NCI-H82 treated with DMSO at 0.1 percent for 48 hours (cell line): Measurements from ENCODE around the gene PAX3.

ENCODE experiments used
- DNase-seq: peaks from one replicate; lab custom pipeline; 2025; ENCODE audit not compliant: unreplicated experiment; lab: John Stamatoyannopoulos, UW

PAX3 gene

DNA sequence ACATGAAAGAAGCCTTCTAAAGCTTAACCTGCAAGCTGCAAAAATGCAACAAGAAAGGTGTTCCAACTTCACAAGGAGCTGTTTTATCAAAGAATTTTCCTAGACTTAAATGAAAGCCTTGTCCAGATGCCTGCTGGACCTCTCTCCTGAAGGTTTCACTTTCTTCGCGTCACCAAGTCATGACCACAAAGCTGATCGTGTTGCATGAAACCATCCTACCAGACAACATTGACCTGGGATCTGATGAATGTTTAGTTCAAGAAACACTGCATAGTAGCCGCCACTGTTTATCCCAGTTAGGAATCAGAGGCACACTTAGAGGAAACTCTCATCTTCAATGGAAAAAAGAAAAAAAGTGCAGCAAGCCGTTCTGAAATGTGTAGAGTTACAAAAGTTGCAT lies 26.9 kb downstream of the PAX3 start:
- DNase-seq = no peak

- DNase-seq = no peak
Measured at GRCh38 chr2:222270396-222270795, 28.4 kb downstream of the PAX3 start.

DNA sequence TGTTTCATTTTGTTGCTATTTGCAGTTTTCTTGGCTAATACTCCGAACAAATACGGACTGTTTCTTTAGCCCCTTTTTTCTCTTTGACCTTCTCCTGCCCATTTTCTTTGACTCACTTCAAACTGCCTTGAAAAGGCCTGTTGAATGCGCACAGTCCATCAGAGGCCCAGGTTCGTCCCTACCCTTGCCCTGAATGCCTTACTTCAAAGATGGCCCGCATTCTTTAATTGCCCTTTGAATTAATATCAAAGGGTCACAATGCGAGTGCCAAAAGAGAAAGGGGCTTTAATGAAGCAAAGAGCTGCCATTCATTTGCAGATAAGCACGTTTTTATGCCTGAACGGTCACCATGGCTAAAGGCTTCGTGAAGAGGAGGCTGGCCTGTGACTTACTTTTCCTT lies 29.7 kb downstream of the PAX3 start:
- no peak for DNase-seq

GRCh38 chr2:222268311-222268990 lies 30.3 kb downstream of the PAX3 start:
- DNase-seq = no peak

DNA sequence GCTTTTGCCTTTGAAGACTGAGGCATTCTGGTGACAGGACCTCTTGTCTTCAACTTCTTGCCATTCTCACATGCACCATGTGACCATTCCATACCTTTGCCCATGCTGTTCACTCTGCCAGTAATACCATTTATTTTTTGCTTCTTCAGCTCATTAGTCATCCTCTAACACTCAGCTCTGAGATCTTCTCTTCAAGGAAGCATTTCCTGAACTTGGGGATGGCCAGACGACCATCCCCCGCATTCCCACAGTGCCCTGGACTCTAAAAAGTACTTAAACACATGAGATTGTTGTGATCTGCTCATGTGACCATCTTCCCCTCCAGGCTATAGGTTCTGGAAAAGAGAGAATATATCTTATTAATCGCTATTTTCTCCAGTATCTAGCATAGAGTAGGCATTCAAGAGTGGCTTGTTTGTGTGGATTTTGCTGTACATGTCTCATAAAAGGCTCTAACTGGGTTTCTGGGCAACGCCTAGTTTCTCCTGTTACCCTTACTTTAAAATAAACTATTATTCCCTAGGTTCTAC lies 33.9 kb downstream of the PAX3 start:
- no peak for DNase-seq

DNA sequence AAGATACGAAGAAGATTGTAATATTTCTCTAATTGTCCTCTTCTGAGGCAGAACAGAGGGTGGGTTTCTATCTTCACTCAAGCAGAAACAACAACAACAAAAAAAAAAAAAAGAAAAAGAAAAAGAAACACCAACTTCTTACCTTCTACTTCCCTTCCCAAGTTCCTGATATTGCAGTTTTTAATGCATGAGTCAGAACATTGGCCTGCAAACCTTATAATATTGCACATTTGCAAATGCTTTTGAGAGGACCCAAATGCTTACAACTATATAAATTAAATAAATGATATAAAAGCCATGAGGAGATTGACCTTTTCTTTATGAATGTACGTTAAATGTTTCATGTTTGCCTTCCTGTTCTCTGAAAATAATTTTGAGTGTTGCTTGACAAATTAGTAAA lies 37.3 kb downstream of the PAX3 start:
- DNase-seq = no peak

DNA sequence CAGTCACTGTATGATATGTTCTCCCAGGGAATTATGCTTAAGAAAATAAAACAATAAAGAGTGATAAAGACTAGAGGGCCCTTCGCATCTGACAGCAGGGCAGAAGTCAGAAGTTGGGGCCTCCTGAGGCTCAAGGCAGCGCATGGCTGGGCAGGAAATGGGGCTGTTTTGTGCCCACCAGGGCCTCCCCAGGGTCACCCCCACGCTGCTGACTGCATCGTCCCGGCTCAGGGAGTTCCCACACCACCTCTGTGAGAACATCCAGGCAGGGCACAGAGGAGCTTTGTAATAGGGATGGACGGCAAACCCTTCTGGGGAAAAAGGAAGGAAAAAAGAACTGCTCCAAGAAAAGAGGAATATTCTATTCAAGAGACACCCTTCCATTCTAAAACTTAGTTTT lies 41.2 kb downstream of the PAX3 start:
- no peak for DNase-seq

DNA sequence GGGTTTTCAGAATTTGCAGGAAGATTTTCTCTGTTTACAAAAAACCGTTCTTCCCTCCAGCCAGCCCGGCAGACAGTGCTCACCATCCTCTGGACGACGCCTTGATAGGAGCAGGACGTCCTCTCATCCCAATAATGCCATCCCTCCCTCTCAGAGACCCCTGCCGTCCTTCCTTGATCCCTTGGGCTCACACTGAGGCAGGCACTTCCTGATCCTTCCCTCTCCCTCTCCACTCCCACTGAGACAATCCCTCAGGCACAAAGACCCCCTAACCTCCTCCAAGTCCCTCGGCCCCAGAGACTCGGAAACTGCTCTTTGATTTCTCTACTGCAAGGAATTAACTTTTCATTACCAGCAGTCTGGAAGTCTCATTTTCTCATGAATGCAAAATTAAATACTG lies 42.5 kb downstream of the PAX3 start:
- no peak for DNase-seq

- DNase-seq = no peak
Measured at GRCh38 chr2:222255090-222255489, 43.7 kb downstream of the PAX3 start.

DNA sequence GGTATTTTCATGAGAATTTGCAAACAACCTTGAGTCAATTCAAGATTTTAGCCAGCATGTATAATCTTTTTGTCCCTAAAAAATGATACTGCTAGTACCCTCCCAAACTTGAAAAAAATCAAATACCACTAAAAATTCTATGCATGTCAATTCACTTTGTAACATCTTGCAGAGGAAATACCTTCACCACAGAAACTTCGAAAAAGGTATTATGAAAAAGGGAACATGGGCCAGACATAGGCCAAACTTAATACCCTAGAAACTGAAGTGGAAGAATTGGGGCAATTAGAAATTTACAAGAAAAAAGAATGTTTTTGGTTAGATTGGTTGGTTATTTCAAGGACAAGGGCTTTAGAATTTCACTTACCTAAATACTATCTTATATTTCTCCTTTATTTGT lies 48.5 kb downstream of the PAX3 start:
- DNase-seq = no peak

GRCh38 chr2:222249444-222249843 lies 49.4 kb downstream of the PAX3 start:
- no peak for DNase-seq

- DNase-seq = no peak
Measured at GRCh38 chr2:222248818-222249217, 50.0 kb downstream of the PAX3 start.

DNA sequence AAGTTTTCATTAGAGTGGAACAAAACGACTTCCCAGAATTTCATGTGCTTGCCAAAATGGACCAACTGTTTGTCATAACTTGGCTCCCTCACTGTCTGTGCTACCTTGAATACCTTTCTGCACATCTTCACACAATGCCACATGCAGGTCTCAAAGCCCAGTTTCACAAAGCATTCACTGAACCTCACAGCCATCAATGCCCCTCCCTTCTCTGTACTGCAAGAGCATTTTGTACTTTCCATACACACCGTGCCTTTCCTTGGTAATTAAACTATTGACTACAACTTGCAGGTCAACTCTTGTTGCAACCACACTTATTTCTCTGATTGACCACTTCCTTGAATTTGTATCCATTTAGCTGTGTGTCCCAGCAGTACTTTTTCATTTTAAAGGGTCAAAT lies 50.5 kb downstream of the PAX3 start:
- no peak for DNase-seq

DNA sequence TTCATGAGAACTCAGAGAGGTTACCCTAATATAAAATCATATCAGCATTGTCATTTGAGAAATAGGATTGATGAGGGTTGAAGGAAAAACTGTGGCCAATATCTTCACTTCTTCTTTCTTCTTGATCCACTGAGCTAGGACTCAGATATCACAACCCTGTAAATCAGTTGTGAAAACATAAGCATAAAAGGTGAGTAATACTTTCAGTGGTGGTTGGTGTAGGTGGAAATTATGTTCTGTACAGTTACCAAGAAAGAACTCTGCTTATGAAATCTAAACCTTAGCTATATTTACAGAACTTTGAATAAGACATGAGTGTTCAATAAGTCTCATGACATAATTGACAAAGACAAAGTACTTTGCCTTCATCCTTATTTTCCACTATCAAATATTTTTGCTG lies 56.3 kb downstream of the PAX3 start:
- DNase-seq = no peak

DNA sequence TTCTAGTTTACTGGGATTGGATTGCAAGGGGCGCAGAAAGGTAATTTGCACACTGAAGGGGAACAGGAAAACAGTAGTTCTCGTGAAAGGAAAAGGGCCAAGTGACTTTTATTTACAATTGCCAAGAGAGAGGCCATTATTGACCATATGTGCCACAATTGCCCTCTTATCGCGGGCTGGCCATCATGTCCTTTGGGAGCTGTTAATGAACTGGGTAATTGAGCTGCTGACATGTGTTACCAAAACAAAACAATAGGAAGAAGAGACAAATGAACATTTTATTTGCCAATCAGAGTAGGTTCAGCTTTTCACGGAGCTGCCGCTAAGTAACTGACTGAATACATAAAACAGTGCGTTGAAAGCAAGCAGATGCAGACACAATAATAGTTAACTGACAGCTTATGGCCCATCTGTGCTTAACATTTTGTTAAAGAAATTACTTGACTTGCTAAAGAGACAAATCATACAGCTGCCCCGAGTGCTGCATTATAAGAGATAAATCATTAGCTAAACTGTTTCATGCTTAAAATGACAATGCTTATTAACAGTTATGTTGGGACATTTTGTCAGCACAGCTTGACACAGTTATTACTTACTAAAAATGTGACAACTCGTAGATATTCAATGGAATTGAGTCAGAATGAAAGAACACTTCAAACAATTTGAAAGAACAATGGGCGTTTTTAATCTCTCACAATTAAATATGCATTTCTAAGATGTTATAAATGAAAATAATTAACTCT lies 57.5 kb downstream of the PAX3 start:
- DNase-seq = peak; percentile 13

DNA sequence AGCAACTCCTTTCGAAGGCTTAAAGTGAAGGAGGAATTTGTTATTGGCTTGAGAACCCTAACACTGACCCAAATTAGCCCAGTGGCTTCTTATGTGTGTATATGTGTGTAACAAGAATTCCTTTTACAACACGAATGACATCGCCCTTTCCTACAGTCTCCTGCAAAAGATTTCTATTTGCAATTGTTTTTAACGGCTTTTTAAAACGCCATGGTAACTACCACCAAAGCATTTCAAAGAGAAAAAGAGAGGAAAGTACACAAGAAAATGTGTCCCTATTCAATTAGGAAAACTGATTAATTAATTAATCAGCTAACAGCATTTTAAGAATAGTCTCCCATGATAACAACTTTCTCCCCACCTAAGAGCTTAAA lies 58.1 kb downstream of the PAX3 start:
- no peak for DNase-seq

- no peak for DNase-seq
Measured at GRCh38 chr2:222239945-222240675, 58.7 kb downstream of the PAX3 start.

GRCh38 chr2:222239091-222239490 lies 59.7 kb downstream of the PAX3 start:
- DNase-seq = no peak

DNA sequence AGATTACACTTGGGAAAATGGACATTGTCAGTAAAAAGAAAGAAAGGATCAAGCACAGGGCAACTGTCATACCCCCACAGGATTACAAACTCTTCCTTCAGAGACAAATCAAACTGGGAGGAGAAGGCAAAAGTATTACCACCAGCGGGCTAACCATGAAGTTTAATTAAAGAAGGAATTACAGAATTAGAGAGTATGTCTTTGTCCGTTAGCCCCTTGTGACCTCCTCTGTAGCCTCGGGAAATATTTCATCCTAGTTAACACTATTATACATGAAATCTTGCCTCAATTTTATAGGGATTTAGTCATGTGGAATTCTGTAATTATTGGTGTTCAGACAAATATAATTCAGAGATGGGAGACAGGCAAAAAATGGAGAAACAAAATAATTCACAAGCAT lies 60.7 kb downstream of the PAX3 start:
- DNase-seq = no peak

GRCh38 chr2:222232839-222233238 lies 66.0 kb downstream of the PAX3 start:
- DNase-seq = no peak

- DNase-seq = peak; percentile 89
Measured at GRCh38 chr2:222232372-222232771, 66.4 kb downstream of the PAX3 start.

DNA sequence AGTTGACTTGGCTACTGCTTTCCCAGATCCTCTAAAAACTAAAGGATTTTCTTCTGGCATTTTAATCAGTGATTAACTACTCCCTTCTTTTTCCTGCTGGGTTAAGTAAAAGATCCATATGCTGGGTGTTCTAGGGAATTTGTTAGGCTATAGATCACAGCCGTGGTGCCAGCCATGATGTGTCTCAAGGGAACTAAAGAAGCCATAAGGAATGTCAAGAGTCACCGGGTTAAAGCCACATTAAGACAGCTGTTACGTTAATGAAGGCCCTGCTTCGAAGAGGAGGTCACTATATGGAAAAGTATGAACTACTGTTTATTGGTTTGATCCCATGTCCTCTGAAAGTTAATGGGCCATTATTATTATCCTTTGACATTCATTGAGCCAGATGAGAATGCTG lies 70.7 kb downstream of the PAX3 start:
- peak; percentile 96 for DNase-seq
